OCI-LY1 (cell line): ENCODE measurements around the gene RNU1-1.
"Not testable (repeated sequence)": the region's sequence is repeated elsewhere in the genome, so short reads cannot be mapped to it uniquely, and the experiment has no call there.

Experiments
- CTCF ChIP-seq: fragments of 200-600 bp; sonication (generic), shearing (Covaris generic); IDR thresholded peaks from 2 replicates; pipeline ENCODE4 v1.5.1; 2017; ENCODE audit warnings: mild to moderate bottlenecking, antibody characterized with exemption, low read length, moderate library complexity, mixed read lengths
- EZH2 ChIP-seq: fragments of 200-600 bp; sonication (generic), shearing (Covaris generic); IDR thresholded peaks from 2 replicates; pipeline ENCODE4 v1.8.0; 2017; ENCODE audit warnings: borderline replicate concordance, mixed run types, mild to moderate bottlenecking, antibody characterized with exemption, low read length, moderate library complexity, mixed read lengths

- TF ChIP-seq CTCF, result peak; percentile 24; the same call in 1 of the 2 replicates
- TF ChIP-seq EZH2, result not testable (repeated sequence)
These were observed 39.2 kb downstream of the RNU1-1 start for GRCh38 chr1:16474891-16475290.
